SH-SY5Y (cell line): ENCODE results near the gene TNNC2.

Experiments
- GATA2 ChIP-seq: IDR thresholded peaks from 2 replicates; pipeline ENCODE4 v1.6.1; 2011; ENCODE audit warnings: mild to moderate bottlenecking, low read depth, low read length
- GATA3 ChIP-seq: IDR thresholded peaks from 2 replicates; pipeline ENCODE4 v1.6.1; 2011; ENCODE audit warnings: low read depth, mild to moderate bottlenecking, low read length, moderate library complexity

The TNNC2 gene

DNA sequence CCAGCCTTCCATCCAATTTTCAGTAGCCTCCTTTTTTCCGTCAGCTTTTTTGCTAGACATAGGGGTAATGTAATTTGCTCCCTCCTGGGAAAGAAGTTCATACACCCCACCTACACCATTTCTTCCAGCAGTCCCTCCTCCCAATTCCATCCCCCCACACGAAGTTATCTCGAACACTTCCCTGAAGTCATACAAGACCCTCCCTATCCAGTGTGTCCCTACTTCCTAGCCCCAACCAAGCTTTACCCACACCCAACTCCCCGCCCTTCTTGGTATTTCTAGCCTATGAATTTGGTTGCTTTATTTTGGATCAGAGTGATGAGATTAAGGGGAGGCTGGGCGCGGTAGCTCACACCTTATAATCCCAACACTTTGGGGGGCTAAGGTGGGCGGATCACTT is 13.6 kb downstream of the TNNC2 start:
- no peak for TF ChIP-seq GATA2
- TF ChIP-seq GATA3: no peak

DNA sequence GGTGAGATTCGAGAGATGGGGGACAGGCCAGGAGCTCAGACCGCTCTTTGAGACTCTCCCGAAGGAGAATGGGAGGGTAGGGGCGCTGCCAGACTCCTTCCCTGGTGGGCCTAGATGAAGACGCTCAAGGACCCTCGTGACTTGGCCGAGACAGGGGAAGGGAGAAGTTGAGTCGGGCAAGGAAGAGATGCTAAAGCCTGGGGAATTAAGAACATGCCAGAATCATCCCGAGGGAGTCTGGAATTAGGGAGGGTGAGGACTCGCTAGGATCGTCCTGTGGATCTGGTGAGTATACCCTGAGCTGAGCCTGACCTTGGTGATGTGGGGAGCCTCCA is 14.1 kb downstream of the TNNC2 start:
- TF ChIP-seq GATA2: no peak
- no peak for TF ChIP-seq GATA3

DNA sequence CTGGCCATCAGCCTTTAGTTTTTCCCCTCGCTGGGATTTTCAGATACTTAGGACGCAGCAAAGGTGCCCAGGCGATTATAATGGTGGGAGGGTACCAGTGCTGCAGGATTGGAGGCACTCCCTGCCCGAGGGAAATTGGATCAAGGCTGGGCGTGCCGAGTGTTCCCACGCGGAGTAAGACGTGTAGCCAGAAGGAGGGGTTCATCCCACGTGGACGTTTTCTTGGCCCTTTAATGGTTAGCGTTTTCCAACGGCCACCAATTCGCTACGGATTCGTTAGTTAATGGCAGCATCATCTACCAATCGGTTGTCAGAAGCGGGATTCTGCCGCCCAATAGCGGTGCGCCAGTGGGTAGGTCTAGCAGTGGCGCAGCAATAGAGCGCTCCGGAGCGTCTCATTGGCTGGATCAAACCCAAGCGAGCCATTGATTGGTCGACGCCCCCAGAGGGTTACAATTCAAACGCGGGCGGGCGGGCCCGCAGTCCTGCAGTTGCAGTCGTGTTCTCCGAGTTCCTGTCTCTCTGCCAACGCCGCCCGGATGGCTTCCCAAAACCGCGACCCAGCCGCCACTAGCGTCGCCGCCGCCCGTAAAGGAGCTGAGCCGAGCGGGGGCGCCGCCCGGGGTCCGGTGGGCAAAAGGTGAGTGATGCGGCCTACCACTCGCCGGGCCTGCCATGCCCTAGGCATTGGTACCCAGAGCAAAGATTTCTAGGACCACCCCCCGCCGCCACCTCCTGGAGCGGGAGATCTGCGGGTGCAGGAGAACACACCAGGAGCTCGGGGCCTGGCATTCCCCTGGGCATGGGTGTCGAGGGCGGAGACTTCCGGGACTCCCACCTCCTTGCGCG is 14.7 kb downstream of the TNNC2 start, which contains the start of gene UBE2C:
Gene UBE2C, plus strand, starts transcription at position 488 of the 849 bp plus-strand sequence. Its CDS starts 52 bp downstream, at position 540.
- TF ChIP-seq GATA2 (no peak), GATA3 (no peak)

DNA sequence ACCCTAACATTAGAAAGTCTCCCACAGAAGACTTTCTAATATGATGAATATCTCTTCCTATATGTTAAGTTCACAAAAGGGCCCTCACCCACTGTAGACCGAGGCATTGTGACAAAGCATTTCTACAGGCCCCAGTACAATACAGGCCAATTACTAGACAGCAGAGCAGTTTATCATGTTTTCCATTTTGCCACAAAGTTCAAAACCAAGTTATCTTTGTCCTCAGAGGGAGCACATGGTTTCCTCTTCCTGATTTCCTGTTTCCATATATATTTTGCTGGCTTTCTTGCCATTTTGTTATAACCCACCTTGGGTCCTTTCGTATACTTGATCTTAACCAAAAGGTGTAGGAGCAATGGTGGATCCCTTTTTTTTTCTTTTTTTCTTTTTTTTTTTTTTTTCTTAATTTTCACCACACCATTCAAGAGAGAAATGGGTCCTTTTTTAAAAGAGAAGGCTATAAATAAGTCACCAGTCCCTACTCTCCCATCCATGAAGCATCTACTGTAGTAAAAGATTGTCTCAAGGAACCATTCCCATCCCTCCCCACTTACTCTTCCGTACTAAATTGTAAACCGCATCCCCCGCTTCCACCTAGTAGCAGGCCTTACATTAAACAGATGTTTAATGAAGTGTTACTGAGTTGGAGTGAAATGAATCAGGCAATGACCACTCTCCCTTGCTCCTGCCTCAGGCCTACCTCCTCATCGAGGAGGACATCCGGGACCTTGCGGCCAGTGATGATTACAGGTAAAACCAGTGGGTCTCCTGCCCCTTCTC is 16.7 kb downstream of the TNNC2 start:
- no peak for TF ChIP-seq GATA3
- TF ChIP-seq GATA2: no peak

DNA sequence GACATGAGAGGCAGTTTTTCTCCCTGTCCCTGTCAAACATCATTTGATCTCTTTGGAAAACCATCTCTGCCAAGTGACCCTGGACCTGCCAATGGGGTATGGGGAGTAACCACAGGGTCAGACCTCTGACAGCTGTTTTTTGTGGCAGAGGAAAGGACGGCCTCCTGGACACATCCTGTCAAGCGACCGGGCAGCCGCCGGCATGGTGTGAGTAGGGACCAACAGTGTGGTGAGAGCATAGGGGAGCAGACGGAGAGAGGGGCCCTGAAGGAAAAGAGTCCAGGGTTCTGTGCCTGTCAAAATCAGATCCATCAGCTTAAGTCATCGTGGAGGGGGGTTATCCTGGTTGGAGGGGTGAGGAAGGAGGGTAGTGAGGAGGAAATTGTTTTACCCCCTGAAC is 25.3 kb downstream of the TNNC2 start:
- TF ChIP-seq GATA3: no peak
- no peak for TF ChIP-seq GATA2

DNA sequence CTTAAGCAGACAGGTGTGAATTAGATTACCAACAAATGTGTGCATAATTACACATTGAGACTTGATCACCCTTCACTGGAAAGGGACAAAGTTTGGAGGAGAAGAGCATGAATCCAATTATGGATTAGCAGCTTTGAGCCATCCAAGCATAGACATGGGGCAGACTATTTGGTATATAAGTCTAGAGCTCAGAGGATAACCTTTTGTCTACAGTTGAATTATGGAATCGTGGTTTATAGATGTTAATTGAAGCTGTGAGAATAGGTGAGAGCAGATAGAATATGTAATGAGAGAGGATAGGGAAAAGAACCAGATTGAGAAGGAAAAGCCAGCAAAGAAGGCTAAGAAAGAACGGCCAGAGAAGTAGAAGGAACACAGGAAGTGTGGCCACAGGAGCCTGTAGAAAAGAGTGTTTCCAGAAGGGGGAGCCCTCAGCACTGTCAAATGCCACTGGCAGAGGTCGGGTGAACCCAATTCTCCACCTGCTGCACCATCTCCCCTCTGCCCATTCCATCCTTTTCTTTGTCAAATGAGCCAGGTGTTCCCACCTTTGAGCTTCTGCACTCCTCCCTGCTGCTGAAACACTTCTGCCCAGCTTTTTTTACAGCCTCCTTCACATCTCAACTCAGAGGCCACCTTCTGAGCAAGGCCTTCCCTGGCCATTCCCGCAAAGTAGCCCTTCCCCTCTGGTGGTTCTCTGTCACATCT is 28.0 kb downstream of the TNNC2 start:
- no peak for TF ChIP-seq GATA2

DNA sequence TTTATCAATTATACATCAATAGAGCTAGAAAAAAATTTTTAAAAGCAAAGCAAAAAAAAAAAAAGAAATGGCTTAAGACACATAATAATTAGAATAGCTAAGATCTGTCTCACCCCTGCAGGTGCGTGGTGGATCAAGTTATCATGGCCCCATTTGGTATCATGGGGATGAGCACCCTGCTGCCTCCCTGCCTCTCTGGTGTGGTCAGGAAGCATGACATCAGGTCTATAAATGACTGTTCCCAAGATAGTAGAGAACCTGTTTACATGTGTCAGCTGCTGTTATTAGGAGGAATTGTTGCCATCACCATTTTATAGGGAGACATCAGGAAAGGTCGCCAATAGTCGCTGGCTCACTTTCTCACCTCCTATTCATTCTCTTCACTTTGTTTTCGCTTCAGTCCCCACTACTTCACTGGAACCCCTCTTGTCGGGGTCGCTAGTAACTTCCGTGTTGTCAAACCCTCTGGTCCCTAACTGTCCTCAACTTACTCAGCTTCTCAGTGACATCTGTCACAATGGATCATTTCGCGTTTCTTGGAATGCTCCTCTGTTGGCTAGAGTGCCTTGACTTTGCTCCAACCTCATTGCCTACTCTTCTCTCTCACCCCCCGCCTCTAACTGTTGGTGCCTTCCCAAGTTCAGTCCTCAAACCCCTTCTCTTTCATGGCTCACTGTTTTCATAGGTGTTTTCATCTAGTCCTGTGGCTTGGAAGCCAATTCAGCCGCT is 30.6 kb downstream of the TNNC2 start:
- no peak for TF ChIP-seq GATA2
- no peak for TF ChIP-seq GATA3

DNA sequence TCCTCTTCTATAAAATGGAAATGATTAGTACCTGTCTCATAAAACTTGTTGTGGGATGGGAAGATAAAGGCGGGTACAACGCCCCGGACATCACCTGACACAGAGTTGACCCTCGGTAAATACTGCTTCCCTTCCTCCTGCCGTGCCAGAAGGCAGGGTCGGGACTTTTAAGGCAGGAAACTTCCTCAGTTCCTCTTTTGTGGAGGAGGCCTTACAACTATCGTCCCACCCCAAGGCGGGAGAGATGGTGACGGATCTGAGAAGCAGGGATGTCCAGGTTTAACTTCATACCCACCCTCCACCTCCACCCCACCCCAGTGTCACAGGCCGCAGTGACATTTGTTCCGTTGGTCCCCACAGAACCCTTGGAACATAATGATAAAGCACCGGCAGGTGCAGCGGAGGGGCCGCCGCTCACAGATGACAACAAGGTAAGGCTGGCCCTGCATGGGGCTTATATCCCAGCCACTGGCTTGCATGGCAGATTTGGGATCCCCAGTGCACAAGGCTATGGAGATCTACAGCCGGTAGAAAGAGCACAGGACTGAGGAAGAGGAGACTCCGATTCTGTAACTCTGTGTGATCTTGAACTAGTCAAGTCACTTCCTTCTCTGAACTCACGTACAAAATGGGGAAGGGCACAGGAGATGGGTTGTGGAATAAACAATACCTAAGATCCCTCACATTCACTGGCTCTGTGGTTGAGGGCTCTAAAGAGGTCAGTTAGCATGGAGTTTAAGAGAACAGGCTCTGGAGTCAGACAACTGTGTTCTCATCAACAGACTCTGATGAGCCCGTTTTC is 34.6 kb downstream of the TNNC2 start:
- TF ChIP-seq GATA3 (no peak), GATA2 (no peak)

DNA sequence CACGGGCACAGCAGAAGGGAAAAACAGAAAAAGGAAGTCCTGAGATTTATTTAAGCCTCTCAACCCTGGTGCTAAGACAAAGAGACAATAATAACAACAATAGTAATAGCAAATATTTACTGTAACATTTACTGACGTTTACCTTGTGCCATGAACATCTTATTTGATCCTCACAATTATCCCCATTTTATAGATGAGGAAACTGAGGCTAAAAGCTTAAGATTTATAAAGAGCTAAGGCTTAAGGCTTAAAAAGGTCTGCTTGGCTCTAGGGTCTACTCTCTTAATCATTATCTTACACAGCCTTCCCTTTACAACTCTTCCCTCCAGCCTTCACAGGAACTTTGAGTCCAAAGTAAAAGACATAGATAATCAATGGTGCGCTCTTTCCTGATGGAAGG is 38.8 kb downstream of the TNNC2 start:
- TF ChIP-seq GATA3: no peak
- TF ChIP-seq GATA2: no peak

DNA sequence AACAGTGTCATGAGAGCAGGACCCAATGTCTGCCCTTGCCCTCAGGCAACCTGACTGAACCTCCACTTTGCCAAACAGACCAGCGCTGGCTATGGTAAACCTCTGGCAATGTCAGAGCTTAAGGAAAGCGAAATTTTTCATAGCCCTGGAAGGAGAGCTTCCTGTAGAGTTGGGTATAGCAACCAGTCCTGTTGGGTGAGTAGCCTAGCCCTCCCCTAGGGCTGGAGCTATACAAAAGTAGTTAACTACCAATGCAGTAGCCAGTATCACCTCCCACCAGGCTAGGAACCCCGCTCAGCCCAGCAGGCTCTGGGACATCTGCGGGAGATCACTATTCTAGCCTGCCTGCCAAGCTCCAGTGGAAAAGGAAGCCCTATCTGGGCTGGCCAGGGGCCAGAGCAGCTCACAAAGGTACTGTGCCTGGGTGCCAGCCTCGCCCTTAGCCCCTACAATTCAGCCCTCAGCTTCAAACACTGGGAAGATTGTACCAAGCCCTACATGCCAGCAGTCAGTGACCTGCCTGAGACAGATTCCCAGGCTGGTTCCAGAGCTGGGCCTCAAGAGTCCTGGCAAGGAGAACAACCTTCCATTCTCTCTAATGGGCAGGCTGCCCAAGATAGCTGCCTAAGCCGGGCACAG is 43.3 kb downstream of the TNNC2 start:
- TF ChIP-seq GATA2: no peak
- no peak for TF ChIP-seq GATA3

DNA sequence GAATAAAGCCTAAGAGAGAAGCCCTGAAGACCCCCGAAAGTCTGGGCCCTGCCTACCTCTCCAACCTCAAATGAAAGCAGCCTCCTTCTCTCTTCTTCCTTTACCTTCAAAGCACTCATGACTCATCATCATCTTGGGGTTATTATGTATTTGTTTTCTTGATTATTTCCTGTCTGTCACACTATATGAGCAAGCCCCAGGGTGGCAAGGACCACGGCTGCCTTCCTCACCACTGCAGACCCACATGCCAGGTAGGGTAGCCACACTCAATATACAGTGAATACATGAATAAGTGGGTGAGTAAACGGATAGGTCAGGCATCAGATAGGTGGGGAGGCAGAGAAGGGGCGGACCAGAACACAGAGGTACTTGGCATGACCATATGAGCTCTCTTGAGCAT is 44.2 kb downstream of the TNNC2 start:
- TF ChIP-seq GATA3: no peak
- no peak for TF ChIP-seq GATA2

DNA sequence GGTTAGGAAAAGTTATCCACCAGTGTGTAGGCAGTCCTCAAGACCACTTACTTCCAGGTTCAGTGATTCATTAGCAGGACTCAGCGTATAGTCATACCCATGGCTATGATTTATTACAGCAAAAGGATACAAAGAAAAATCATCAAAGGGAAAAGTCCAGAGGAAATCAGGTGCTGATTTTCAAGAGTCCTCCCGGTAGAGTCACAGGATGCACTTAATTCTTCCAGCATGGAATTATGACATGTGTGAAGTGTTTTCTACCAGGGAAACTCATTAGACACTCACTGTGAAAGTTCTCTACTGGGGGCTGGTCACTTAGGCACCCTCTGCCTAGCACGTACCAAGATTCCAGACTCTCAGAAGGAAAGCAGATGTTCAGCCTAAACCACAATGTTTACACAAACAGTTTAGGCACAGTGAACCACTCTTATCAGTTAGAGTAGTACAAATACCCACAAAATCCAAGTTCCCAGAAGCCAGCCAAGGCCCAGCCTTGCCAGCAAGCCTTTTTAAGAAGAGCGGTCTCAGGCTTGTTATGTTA is 45.7 kb downstream of the TNNC2 start:
- TF ChIP-seq GATA3 (no peak), GATA2 (no peak)

DNA sequence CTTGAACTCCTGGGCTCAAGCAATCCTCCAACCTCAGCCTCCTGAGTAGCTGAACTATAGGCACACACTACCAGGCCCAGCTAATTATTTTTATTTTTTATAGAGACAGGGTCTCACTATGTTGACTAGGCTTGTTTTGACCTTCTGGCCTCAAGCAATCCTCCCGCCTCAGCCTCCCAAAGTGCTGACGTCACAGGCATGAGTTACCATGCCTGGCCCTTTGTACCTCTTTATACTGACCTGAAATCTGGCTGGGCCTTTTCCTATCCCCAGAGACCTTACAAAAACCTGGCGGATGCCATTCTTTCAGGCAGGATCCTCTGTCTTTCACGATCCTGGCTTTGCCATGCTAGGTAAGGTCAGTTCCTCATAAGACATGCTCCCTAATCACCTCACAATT is 47.0 kb downstream of the TNNC2 start:
- TF ChIP-seq GATA3: no peak
- no peak for TF ChIP-seq GATA2
